Forelimb muscle (tissue), 1 donor: ENCODE measurements around the gene ZNF287. TPM values are rescaled to one million over a fixed set of nuclear protein-coding genes. Genes with fewer than 3 reads are reported as not detected.
"Not testable (repeated sequence)": the region's sequence is repeated elsewhere in the genome, so short reads cannot be mapped to it uniquely, and the experiment has no call there.

Experiments used
- DNase-seq: peaks from one replicate; pipeline ENCODE4 v3.0.0-alpha.2; 2013; ENCODE audit warnings: low read depth
- polyA plus RNA-seq: library from polyadenylated mRNA; unstranded; fragments of 120-200 nt; gene quantifications from one replicate; pipeline ENCODE4 v1.2.1, GENCODE V29; 2013; ENCODE audit not compliant: insufficient read length

ZNF287 gene
- polyA plus RNA-seq = 5.9 TPM

DNA sequence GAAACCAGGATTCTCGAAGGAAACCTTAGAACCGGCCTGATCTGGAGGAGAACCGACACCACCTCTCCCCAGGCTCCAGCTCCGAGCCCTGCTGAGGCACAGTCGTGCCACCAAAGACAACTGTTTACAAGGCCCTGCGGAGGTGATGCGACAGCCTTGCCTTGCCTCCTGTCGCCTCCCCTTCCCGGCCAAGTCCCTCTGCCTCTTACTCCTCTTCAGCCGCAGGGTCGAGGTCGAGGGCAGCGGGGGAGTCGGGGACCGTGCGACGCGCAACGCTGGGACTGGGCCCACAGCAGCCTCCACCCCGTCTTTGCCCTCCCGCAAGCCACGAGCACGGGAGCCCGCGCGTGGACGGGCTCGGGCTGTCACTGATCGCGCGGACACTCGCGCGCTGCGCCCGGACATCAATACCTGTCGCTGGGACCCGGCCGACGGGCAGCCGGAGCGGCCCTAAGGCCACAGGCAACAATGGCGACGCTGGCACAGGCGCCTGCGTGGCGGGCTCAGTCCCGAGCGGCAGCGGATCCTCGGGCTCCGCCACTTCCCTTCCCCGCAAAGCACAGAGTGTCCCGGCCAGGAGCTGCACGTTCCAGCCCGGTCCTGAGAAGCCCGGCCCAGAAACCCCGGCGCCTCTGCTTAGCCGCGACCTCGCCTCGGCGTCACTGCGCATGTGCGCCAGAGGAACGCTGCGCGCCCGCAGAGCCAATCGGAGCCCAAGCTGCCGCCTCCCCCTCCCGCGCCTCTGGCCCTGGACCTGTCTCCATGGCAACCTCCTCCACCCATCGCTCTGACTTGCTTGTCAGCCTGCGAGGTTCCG is at the start of gene ZNF287:
Gene ZNF287, minus strand, starts transcription at position 664 of the 817 bp plus-strand sequence. CDS start 1,473 bp downstream, outside the sequence.
- peak; percentile 77 for DNase-seq

DNA sequence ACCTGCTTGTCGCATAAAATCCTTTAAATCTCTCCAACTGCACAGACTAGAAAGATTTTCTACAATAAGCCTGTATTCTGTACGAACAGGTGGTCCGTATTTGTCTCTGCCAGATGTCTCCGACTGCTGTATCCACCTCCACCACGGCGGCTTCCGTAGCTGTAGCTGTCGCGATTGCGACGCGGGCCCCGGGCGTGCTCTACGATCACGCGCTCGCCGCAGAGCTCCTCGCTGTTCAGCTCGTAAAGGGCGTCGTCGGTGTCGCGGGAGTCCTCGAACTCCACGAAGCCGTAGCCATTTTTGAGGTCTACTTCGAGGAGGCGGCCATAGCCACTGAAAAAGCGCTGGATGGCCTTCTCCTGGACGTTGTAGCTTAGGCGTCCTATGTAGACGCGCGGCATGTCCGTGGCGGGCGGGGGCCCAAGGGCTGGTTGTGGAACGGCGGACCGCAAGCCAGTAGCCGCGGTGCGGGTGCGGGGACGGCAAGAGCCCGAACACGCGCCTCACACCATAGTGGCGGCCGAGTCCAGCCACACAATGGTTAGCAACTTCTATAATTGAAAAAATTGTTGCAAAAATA is 48.6 kb upstream of the ZNF287 start:
- DNase-seq = no peak

DNA sequence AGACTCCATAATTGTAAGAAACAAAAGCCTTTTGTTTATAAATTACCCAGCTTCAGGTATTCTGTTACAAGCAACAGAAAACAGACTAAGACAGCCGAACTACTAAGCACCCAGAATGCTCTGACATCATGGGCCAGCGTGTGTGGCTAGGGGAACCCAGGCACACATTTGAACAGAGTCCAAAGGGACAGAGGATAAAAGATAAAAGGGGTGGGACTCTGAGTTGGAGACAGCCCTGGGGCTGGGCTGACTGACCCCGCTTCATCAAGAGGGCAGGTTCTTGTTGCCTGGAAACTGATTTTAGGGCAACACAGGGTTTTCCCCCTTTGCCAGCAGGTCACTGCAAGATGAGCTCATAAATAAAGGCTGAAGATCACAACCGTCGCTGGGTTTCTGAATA is 30.5 kb upstream of the ZNF287 start:
- DNase-seq = no peak

DNA sequence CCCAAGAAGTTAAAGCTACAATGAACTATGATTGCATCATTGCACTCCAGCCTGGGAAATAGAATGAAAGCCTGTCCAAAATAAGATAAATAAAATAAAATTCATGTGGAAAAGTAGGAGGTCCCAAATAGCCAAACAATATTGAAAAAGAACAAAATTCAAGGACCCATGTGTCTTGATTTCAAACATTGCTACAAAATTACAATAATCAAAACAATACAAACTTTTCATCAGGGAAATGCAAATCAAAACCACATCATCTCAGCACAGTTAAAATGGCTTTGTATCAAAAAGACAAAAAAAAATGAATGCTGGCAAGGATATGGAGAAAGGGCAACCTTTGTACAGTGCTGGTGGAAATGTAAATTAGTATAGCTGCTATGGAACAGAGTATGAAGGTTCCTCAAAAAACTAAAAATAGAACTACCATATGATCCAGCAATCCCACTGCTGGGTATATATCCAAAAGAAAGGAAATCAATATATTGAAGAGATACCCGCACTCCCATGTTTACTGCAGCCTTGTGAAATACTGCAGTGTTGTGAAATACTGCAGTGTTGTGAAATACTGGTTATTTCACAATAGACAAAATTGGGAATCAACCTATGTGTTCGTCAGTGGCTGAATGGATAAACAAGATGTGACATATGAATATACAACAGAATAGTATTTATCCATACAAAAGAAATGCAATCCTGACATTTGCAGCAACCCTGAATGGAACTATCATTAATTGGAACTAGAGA is 24.5 kb upstream of the ZNF287 start:
- no peak for DNase-seq

DNA sequence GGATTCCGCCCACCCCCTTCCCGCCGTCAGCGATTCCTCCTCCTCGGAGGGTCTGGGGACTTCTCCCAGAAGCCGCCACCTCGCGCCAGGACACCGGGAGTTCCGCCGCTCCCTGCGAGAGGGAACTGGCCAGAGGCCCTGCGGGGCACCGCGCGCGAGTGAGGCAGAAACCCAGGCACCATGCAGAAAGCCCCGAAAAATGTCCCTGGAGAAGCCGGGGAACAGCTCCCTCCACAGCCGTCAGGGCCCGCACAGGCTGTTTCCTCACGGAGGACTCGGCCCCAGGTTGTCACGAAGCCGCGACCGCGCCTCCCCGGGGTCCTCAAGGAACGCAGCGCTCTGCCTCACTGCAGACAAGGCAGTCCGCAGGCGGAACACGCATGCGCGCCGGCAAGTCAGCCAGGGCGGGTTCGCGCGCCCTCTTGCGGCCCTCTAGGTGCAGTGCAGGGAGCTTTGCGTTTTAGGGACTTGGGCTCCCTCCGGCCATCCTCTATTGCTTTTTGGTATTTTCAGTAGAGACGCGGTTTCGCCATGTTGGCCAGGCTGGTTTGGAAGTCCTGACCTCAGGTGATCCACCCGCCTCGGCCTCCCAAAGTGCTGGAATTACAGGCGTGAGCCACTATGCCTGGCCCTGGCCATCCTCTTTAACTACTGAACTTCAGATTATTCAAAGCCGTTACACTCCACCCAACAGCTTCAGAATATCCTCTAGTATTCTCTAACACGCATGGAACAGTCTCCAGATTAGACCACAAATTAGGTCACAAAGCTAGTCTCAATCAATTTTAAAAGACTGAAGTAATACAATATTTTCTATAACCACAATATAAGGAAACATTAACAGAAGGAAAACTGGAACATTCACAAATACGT is 20.3 kb upstream of the ZNF287 start:
- peak; percentile 52 for DNase-seq

DNA sequence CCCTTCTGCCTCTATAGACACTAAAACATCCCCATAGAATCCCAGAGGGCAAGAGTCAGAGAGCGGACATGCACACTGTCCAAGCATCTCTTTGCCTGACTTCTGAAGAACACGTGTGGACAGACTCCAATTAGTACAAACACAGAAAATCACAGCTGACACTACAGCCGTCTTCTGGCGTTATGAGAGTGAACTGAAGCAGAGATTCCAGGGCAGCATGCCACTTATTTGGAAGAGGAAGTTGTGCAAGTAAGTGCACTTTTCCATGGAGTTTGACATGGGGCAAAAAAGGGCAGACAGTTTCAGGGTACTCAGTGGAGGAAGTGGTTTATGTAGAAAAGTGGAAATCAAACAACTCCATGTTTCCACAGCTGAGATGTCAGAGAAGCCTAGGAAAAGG is 16.8 kb upstream of the ZNF287 start:
- no peak for DNase-seq

DNA sequence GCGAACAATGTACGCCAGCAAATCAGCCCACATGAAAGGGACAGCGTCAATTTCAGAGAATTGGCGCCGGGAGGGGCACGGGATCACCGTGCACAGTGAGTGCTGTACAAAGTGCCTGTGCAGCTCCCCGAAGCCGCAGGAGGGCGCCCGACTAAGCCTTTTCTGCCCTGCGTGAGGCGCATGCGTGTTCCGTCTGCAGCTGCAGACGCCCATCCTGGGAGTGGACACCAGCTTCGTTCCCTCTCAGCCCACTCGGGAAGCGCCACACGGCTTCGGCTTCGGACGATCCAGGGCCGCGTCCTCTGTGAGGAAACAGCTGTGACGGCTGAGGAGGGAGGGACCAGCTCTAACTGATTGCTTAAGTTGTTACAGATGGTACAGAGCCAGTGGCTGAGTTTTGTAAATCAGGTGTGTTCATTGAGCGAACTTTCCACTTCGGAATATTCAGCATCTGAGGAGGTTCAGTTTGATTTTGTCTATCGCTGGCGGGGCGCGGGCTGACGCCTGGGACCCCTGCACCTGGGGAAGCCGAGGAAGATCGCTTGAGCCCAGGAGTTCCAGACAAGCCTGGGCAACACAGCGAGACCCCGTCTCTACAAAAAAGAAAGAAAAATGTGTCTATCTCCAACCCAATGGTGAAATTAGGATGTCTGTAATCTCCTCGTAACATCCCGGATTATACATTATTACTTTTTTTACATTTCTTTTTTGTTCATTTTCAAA is 15.4 kb upstream of the ZNF287 start:
- peak; percentile 81 for DNase-seq

DNA sequence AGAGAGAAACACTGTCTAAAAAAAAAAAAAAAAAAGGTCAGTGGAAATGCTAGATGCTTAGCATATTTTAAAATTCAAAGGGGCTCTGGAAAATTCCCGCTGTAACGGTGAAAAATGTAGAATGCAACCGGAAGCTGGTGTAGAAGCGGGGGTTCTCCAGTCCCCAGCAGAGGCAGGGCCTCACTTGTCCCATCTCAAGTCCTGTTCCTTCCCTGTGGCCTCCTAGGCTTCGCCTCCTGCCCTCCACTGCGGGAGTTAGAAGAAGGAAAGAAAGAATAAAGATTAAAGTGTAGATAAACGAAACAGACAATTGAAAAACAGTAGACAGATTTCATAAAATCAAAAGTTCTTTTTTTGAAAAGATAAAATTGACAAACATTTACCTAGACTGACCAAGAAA is 14.8 kb upstream of the ZNF287 start:
- no peak for DNase-seq

DNA sequence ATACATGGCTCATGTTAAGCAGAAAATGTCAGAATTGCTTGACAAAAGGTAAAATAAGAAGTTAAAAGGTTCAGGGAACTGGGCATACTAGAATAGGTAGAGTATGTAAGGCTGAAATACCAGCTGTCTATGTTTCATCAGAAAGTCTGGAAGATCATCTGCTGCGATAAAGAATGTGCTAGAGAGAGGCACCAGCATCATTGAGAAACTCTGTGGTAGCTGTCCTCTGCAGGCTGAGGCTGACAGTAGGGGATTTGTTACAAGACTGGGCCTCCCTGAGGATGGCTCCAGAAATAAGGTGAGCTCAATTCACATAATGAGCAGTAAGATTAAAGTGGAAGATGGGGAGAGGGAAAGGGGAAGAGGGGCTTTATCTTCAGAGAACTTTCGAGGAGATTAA is 4.5 kb upstream of the ZNF287 start:
- no peak for DNase-seq

DNA sequence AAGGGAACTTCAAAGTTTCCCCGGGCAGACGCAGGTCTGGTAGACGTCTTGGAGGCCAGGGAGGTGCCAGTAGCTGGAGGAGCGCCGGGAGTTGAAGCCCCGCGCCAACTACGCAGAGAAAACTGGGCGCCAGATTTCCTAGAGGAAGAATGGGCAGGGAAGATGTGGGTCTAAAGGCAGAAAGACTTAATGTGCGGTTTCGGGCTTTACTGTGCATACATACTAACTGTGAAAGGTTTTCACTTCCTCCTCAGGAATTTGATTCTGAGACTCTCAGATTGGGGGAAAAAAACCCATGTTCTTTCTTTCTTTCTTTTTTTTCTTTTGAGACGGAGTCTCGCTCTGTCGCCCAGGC is 331 bp upstream of the ZNF287 start:
- no peak for DNase-seq

DNA sequence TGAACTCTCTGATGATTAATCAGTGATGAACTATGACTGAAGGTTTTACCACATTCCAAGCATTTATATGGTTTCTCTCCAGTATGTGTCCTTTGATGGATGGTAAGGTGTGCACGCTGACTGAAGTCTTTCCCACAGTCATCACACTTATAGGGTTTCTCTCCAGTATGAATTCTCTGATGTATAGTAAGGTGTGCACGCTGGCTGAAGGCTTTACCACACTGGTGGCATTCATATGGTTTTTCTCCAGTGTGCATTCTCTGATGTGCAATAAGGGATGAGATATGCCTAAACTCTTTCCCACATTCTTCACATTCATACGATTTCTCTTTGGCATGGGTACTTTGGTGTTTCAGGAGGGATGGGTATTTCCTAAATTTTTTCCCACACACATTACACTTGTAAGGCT is 16.4 kb downstream of the ZNF287 start:
- DNase-seq = no peak

DNA sequence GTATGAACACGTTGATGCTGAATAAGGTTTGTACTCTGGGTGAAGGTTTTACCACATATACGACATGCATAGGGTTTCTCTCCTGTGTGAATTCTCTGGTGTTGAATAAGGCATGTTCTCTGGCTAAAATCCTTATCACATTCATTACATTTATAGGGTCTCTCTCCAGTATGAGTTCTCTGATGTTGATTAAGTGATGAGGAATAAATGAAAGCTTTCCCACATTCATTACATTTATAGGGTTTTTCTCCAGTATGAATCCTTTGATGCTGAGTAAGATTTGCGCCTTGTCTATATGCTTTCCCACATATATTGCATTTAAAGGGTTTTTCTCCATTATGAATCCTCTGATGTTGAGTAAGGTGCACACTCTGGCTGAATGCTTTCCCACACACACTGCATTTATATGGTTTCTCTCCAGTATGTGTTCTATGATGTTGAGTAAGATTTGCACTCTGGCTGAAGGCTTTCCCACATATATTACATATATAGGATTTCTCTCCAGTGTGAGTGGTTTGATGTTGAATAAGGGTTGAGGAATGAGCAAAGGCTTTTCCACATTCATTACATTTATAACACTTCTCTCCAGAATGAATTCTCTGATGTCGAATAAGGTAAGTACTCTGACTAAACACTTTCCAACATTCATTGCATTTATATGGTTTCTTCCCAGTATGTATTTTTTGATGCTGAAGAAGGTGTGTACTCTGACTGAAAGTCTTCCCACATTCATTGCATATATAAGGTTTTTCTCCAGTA is 16.9 kb downstream of the ZNF287 start:
- no peak for DNase-seq

DNA sequence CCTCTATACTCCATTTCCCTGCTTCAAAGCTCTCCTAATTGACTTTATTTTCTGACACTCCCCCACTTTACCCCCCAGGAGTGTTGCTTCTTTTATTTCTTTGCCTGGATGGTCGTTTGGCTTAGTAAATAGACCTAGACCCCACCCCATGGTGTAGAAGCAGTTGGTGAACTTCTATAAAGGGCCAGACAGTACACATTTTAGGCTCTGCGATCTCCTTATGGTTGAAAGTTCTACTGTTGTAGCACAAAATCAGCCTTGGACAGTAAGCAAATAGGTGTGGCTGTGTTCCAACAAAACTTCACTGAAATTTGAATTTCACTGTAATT is 31.9 kb downstream of the ZNF287 start:
- DNase-seq = no peak

DNA sequence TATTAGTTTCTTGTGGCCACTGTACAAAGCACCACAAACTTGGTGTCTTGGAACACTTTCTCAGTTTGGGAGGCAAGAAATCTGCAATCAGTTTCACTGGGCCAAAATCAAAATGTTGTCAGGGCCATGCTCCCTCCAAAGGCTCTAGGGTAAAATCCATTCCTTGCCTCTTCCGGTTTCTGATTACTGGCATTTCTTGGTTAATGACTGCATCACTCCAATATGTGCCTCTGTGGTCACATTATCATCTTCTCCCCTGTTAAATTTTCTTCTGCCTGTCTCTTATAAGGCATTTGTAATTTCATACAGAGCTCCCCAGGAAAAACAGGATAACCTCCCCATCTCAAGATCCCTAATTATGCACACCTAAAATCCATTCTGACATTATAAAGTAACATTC is 34.8 kb downstream of the ZNF287 start:
- no peak for DNase-seq

DNA sequence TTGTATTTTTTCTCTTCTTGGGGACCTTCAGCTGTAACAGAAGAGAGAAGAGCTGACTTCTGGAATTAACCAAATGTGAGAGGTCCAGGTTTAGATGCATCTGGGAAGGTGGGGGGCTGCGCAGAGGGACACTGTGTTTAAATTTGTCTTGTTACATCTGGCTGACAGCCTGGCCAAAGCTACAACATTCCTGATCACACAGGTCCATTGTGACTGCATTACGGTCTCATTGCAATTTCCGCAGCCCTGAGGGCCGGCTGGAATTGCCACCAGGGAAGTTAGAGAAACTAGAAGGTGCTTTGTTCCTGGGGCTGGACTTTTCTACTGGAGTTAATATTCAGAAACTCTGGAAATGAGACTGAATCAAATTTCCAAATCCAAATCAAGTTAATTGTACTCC is 39.1 kb downstream of the ZNF287 start:
- DNase-seq = no peak

DNA sequence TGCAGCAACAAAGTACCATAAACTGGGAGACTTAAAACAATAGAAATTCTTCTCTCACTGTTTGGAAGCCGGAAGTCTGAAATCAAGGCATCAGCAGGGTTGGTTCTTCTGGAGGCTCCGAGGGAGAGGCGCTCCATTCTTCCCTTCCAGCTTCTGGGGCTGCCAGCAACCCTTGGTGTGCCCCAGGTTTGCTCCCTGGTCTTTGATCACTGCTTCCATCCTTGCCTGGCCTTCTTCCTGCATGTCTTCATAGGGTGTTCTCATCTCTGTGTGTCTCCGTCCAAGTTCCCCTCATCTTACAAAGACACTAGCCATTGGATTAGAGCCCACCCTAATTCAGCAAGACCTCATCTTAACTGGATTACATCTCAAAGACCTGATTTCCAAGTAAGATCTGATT is 41.7 kb downstream of the ZNF287 start:
- DNase-seq = no peak

DNA sequence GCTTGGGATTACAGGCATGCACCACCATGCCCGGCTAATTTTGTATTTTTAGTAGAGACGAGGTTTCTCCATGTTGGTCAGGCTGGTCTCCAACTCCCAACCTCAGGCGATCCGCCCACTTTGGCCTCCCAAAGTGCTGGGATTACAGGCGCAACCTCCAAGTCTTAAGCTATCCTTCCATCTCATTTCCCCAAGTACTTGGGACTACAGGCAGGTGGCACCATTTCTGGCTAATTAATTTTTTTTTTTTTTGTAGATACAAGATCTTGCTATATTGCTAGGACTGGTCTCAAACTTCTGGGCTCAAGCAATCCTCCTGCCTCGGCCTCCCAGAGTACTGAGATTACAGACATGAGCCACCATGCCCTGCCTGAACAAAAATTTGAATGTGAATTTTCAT is 43.4 kb downstream of the ZNF287 start:
- DNase-seq = not testable (repeated sequence)

DNA sequence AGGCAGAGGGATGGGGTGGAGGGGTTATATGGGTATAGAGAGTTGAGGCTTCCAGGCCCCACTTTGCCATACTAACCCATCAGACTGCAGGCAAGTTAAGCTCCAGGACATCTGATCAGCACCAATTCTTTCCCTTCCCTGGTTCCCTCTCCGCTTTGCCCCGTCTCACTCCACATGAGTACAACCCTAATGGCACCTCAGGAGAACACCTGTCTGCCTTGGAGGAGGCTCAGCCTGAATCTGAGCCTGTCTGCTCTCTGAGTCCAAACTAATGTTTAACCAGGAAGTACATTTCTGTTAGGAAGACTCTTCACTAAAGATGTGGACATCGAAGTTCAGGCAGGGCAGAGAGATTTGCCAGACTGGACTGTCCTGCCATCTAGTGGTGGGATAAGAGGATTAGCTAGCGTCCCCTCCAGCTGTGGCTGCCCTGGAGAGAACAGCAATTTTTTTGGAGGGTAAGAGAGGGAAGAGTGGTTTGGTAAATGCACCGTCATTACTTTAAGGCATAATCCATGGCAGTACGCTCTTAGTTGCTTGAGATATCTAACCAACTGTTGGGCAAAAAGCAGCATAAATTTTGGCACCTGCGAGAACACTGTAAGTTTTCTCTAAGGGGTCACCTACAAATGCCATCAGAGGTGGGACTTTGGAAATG is 47.8 kb downstream of the ZNF287 start:
- DNase-seq = peak; percentile 85

DNA sequence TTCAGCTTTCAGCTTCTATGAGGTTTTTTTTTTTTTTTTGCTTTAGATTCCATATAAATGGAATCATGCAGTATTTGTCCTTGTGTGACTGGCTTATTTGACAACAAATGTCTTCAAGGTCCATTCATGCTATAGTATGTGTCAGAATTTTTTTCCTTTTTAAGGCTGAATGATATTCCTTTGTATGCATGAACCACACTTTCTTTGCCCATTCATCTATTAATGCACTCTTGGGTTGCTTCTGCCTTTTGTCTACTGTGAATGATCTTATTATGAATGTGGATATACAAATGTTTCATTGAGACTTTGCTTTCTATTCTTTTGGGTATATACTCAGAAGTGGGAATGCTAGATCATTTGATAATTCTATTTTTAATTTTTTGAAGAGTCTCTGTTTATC is 50.0 kb downstream of the ZNF287 start:
- no peak for DNase-seq

DNA sequence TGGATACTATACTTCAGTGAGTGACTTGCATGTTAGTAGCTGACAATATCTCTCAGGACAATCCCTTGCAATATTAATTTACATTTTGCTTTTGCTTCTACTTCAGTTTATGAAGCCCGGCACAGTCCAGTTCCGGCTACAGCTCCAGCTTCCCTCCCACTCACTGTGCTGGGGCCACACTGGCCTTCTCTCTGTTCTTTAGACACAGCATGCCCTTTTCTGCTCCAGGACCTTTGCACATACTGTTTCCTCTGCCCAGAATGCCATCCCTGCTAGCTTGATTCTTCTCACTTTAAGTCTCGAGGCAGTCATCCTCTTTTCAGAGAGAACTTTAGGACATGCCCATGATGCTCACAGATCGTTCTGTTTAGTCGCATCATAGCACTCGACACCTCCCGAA is 51.5 kb downstream of the ZNF287 start:
- DNase-seq = no peak
